DOHH2 (cell line): ENCODE measurements around the gene ARHGAP24.

Experiments used
- H3F3A ChIP-seq: fragments of 200-600 bp; sonication (generic), shearing (Covaris generic); 2 replicates; pipeline ENCODE4 v1.6.0; 2016; ENCODE audit warnings: antibody characterized with exemption, mild to moderate bottlenecking; ENCODE audit not compliant: control insufficient read depth, insufficient read depth
- H3K27ac ChIP-seq: fragments of 200-600 bp; sonication (generic); 2 replicates; pipeline ENCODE4 v1.5.1; 2014; ENCODE audit warnings: low read depth, mild to moderate bottlenecking, low read length, moderate library complexity
- H3K27me3 ChIP-seq: fragments of 200-600 bp; sonication (generic); 2 replicates; pipeline ENCODE4 v1.6.1; 2014; ENCODE audit warnings: mild to moderate bottlenecking, low read length, mixed read lengths; ENCODE audit not compliant: control insufficient read depth
- H3K36me3 ChIP-seq: fragments of 200-600 bp; sonication (generic); 2 replicates; pipeline ENCODE4 v1.6.1; 2014; ENCODE audit warnings: mild to moderate bottlenecking, low read length, moderate library complexity, mixed read lengths; ENCODE audit not compliant: control insufficient read depth
- H3K4me1 ChIP-seq: fragments of 200-600 bp; sonication (generic); 2 replicates; pipeline ENCODE4 v1.6.1; 2014; ENCODE audit warnings: mild to moderate bottlenecking, low read length, mixed read lengths; ENCODE audit not compliant: control insufficient read depth
- H3K4me2 ChIP-seq: fragments of 200-600 bp; sonication (generic); 2 replicates; pipeline ENCODE4 v1.6.0; 2014; ENCODE audit warnings: mild to moderate bottlenecking, low read length, moderate library complexity
- H3K4me3 ChIP-seq: fragments of 200-600 bp; sonication (generic); 2 replicates; pipeline ENCODE4 v1.5.1; 2014; ENCODE audit warnings: mild to moderate bottlenecking, low read length, mixed read lengths
- H3K79me2 ChIP-seq: fragments of 200-600 bp; sonication (generic); 2 replicates; pipeline ENCODE4 v1.6.1; 2014; ENCODE audit warnings: mild to moderate bottlenecking, low read length, mixed read lengths; ENCODE audit not compliant: control insufficient read depth
- H3K9me2 ChIP-seq: fragments of 200-600 bp; sonication (generic); replicated peaks from 2 replicates; pipeline ENCODE4 v1.6.1; 2014; ENCODE audit warnings: mild to moderate bottlenecking, low read length, mixed read lengths; ENCODE audit not compliant: control insufficient read depth
- H3K9me3 ChIP-seq: fragments of 200-600 bp; sonication (generic); 2 replicates; pipeline ENCODE4 v1.6.1; 2014; ENCODE audit warnings: antibody characterized with exemption, low read length, mixed read lengths; ENCODE audit not compliant: control insufficient read depth, insufficient read depth
- H4K20me1 ChIP-seq: fragments of 200-600 bp; sonication (generic); 2 replicates; pipeline ENCODE4 v1.6.0; 2014; ENCODE audit warnings: low read depth, mild to moderate bottlenecking, antibody characterized with exemption, low read length, moderate library complexity; ENCODE audit not compliant: control insufficient read depth, insufficient read depth
- EZH2phosphoT487 ChIP-seq: fragments of 200-600 bp; sonication (generic); IDR thresholded peaks from 2 replicates; pipeline ENCODE4 v1.6.1; 2017; ENCODE audit warnings: borderline replicate concordance, mild to moderate bottlenecking, antibody characterized with exemption, low read length, moderate library complexity, mixed read lengths
- TF ChIP-seq, protein P1 (sequence below): fragments of 200-600 bp; sonication (generic); IDR thresholded peaks from one replicate; pipeline ENCODE4 v1.5.1; 2014; ENCODE audit warnings: antibody characterized with exemption, mild to moderate bottlenecking, low read depth, low read length; ENCODE audit not compliant: poor library complexity, severe bottlenecking

Gene ARHGAP24

GRCh38 chr4:85476381-85476780 lies 1.4 kb downstream of the ARHGAP24 start:
- H3K36me3 ChIP-seq: no peaks in the 10 kb centered on the region
- no peak for TF ChIP-seq EZH2phosphoT487
- TF ChIP-seq, protein P1, sequence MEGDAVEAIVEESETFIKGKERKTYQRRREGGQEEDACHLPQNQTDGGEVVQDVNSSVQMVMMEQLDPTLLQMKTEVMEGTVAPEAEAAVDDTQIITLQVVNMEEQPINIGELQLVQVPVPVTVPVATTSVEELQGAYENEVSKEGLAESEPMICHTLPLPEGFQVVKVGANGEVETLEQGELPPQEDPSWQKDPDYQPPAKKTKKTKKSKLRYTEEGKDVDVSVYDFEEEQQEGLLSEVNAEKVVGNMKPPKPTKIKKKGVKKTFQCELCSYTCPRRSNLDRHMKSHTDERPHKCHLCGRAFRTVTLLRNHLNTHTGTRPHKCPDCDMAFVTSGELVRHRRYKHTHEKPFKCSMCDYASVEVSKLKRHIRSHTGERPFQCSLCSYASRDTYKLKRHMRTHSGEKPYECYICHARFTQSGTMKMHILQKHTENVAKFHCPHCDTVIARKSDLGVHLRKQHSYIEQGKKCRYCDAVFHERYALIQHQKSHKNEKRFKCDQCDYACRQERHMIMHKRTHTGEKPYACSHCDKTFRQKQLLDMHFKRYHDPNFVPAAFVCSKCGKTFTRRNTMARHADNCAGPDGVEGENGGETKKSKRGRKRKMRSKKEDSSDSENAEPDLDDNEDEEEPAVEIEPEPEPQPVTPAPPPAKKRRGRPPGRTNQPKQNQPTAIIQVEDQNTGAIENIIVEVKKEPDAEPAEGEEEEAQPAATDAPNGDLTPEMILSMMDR: no peak
- no peaks in the 10 kb centered on the region for H3F3A ChIP-seq
- no peaks in the 10 kb centered on the region for H3K9me2 ChIP-seq
- no peak overlapping the region for H3K27ac ChIP-seq
- no peaks in the 10 kb centered on the region for H3K9me3 ChIP-seq
- peaks cover 13% of the 10 kb centered on the region for H3K27me3 ChIP-seq
- no peaks in the 10 kb centered on the region for H4K20me1 ChIP-seq
- H3K79me2 ChIP-seq: no peaks in the 10 kb centered on the region
- peak overlapping the region; percentile 28 for H3K4me2 ChIP-seq
- H3K4me1 ChIP-seq: peaks cover 22% of the 10 kb centered on the region
- peak overlapping the region; percentile 11; the same call in 1 of the 2 replicates for H3K4me3 ChIP-seq

DNA sequence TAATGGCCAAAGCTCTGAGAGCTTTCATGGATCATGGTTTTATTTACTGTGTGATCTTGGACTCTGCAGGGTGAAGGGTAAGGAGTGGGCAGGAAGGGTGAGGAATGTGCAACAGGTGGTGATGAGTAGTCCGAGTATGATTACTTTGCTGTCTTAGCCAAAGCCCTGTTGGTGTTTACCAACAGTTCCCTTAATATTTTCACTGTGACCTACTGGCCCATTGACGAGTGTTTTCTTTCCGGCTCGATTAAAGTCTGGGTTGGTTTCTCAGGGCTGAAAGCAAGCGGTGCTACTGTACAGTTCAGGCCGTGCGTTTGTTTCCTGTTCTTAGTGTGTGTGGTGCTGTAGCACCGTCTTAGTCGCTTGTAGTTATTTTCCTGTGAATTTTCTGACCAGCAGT lies 2.6 kb downstream of the ARHGAP24 start:
- H3K4me1 ChIP-seq: peaks cover 22% of the 10 kb centered on the region
- no peaks in the 10 kb centered on the region for H3K79me2 ChIP-seq
- peak overlapping the region; percentile 27 for H3K4me3 ChIP-seq
- TF ChIP-seq, protein P1: no peak
- TF ChIP-seq EZH2phosphoT487: no peak
- H3K36me3 ChIP-seq: no peaks in the 10 kb centered on the region
- peaks cover 13% of the 10 kb centered on the region for H3K27me3 ChIP-seq
- H3K27ac ChIP-seq: no peak overlapping the region
- H3K4me2 ChIP-seq: peak overlapping the region; percentile 32
- no peaks in the 10 kb centered on the region for H3K9me2 ChIP-seq
- no peaks in the 10 kb centered on the region for H3K9me3 ChIP-seq
- no peaks in the 10 kb centered on the region for H4K20me1 ChIP-seq
- H3F3A ChIP-seq: no peaks in the 10 kb centered on the region

GRCh38 chr4:85478576-85478975 lies 3.6 kb downstream of the ARHGAP24 start:
- no peaks in the 10 kb centered on the region for H3K79me2 ChIP-seq
- H4K20me1 ChIP-seq: no peaks in the 10 kb centered on the region
- H3F3A ChIP-seq: no peaks in the 10 kb centered on the region
- no peaks in the 10 kb centered on the region for H3K9me3 ChIP-seq
- peaks cover 22% of the 10 kb centered on the region for H3K4me1 ChIP-seq
- no peaks in the 10 kb centered on the region for H3K9me2 ChIP-seq
- H3K36me3 ChIP-seq: no peaks in the 10 kb centered on the region
- no peak overlapping the region for H3K4me2 ChIP-seq
- H3K27me3 ChIP-seq: peaks cover 13% of the 10 kb centered on the region
- H3K27ac ChIP-seq: no peak overlapping the region
- TF ChIP-seq EZH2phosphoT487: no peak
- TF ChIP-seq, protein P1: no peak
- H3K4me3 ChIP-seq: no peak overlapping the region
